Fibroblast of skin of right quadriceps (primary cell): ENCODE measurements around the gene PUM1.
"Not testable (repeated sequence)": the region's sequence is repeated elsewhere in the genome, so short reads cannot be mapped to it uniquely, and the experiment has no call there.

Experiments used
- DNase-seq: peaks from one replicate; pipeline ENCODE4 v3.0.0-alpha.2; 2013

Gene PUM1

GRCh38 chr1:30991862-30992606, 73.5 kb downstream of the PUM1 start:
- no peak for DNase-seq

- peak; percentile 34 for DNase-seq
These were observed 74.9 kb downstream of the PUM1 start for GRCh38 chr1:30990591-30990990.

- DNase-seq, result no peak
These were observed 77.5 kb downstream of the PUM1 start for GRCh38 chr1:30988045-30988444.

- peak; percentile 33 for DNase-seq
These were observed 78.8 kb downstream of the PUM1 start for GRCh38 chr1:30986755-30987154.

GRCh38 chr1:30984991-30985503, 80.5 kb downstream of the PUM1 start:
- no peak for DNase-seq

GRCh38 chr1:30984165-30984889, 81.2 kb downstream of the PUM1 start:
- peak; percentile 14 for DNase-seq

GRCh38 chr1:30982937-30983336, 82.6 kb downstream of the PUM1 start:
- DNase-seq, result no peak

- DNase-seq, result no peak
These were observed 83.1 kb downstream of the PUM1 start for GRCh38 chr1:30982431-30982830.

- DNase-seq, result no peak
These were observed 84.3 kb downstream of the PUM1 start for GRCh38 chr1:30981172-30981571.

GRCh38 chr1:30977511-30977910, 88.0 kb downstream of the PUM1 start:
- no peak for DNase-seq

GRCh38 chr1:30977105-30977504, 88.4 kb downstream of the PUM1 start:
- DNase-seq, result peak; percentile 45

GRCh38 chr1:30976143-30976542, 89.4 kb downstream of the PUM1 start:
- DNase-seq, result peak; percentile 70

- DNase-seq, result no peak
These were observed 90.3 kb downstream of the PUM1 start for GRCh38 chr1:30975217-30975616.

- DNase-seq, result no peak
These were observed 91.0 kb downstream of the PUM1 start for GRCh38 chr1:30974536-30974935.

GRCh38 chr1:30972349-30972748, 93.2 kb downstream of the PUM1 start:
- DNase-seq, result not testable (repeated sequence)

GRCh38 chr1:30971496-30971895, 94.0 kb downstream of the PUM1 start:
- no peak for DNase-seq

GRCh38 chr1:30969903-30970302, 95.6 kb downstream of the PUM1 start:
- no peak for DNase-seq

- no peak for DNase-seq
These were observed 97.1 kb downstream of the PUM1 start for GRCh38 chr1:30968220-30968971.

- DNase-seq, result peak; percentile 70
These were observed 98.7 kb downstream of the PUM1 start for GRCh38 chr1:30966690-30967369.

- DNase-seq, result no peak
These were observed 99.5 kb downstream of the PUM1 start for GRCh38 chr1:30965924-30966599.

GRCh38 chr1:30964706-30965105, 100.8 kb downstream of the PUM1 start:
- no peak for DNase-seq
